ENCODE measurements around the gene GPD2.

The GPD2 gene

DNA sequence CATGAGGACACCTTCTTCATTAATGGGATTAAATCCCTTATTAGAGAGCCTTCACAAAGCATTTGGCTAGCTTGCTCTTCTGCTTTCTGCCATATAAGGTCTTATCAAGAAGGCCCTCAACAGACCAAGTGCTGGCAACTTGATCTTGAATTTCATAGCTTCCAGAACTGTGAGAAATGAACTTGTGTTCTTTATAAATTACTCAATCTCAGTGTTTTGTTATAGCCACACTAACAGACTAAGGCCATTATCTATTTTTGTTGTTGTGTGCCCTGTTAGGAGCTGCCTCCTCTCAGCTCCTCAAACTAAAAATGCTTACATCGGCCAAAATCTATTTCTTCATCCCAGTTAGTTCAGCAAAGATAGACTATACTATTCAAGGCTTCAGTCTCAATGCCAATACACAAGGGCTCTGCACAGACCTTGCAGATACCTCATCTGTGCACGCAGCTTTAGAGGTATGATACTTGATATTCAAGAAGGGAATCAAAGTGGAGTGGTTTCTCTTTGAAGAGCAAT is 182.9 kb downstream of the GPD2 start:
- peaks cover 7% of the 10 kb centered on the region for H3K9me3 ChIP-seq (ENCODE audit: severe bottlenecking)
- no peak overlapping the region for H3K27ac ChIP-seq
- no peak overlapping the region for H3K4me3 ChIP-seq (ENCODE audit: low read depth, low read length)
- no peaks in the 10 kb centered on the region for H3K36me3 ChIP-seq
- H3K27me3 ChIP-seq (ENCODE audit: insufficient read depth, low read depth, severe bottlenecking) = no peaks in the 10 kb centered on the region
- DNase-seq = no peak
- TF ChIP-seq, protein P1, sequence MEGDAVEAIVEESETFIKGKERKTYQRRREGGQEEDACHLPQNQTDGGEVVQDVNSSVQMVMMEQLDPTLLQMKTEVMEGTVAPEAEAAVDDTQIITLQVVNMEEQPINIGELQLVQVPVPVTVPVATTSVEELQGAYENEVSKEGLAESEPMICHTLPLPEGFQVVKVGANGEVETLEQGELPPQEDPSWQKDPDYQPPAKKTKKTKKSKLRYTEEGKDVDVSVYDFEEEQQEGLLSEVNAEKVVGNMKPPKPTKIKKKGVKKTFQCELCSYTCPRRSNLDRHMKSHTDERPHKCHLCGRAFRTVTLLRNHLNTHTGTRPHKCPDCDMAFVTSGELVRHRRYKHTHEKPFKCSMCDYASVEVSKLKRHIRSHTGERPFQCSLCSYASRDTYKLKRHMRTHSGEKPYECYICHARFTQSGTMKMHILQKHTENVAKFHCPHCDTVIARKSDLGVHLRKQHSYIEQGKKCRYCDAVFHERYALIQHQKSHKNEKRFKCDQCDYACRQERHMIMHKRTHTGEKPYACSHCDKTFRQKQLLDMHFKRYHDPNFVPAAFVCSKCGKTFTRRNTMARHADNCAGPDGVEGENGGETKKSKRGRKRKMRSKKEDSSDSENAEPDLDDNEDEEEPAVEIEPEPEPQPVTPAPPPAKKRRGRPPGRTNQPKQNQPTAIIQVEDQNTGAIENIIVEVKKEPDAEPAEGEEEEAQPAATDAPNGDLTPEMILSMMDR (IDR thresholded peaks at IDR 0.05; ENCODE audit: low read depth, low read length) = no peak

DNA sequence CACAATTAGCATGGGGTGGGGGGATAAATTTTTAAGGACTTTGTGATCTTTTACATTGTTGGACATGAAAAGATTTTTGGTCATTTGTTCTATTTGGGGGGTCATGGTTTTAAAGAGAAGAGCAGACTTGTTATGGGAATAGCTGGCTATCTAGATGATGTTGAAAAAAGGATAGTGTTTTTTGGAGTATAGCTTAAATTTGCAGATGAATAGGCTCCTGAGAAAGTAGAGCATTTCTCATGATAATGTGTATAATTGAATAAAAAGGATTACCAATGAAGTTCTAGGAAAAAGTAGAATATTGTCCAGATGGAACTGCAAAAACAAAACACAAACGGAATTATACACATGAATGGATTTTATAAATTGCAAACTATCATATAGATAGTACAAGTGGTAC is 186.3 kb downstream of the GPD2 start:
- Histone ChIP-seq H3K4me3 (ENCODE audit: low read depth, low read length) (no peak overlapping the region), H3K27ac (no peak overlapping the region), H3K9me3 (ENCODE audit: severe bottlenecking) (peaks cover 7% of the 10 kb centered on the region), H3K27me3 (ENCODE audit: insufficient read depth, low read depth, severe bottlenecking) (no peaks in the 10 kb centered on the region), H3K36me3 (no peaks in the 10 kb centered on the region)
- no peak for DNase-seq
- TF ChIP-seq, protein P1 (IDR thresholded peaks at IDR 0.05; ENCODE audit: low read depth, low read length) = no peak

DNA sequence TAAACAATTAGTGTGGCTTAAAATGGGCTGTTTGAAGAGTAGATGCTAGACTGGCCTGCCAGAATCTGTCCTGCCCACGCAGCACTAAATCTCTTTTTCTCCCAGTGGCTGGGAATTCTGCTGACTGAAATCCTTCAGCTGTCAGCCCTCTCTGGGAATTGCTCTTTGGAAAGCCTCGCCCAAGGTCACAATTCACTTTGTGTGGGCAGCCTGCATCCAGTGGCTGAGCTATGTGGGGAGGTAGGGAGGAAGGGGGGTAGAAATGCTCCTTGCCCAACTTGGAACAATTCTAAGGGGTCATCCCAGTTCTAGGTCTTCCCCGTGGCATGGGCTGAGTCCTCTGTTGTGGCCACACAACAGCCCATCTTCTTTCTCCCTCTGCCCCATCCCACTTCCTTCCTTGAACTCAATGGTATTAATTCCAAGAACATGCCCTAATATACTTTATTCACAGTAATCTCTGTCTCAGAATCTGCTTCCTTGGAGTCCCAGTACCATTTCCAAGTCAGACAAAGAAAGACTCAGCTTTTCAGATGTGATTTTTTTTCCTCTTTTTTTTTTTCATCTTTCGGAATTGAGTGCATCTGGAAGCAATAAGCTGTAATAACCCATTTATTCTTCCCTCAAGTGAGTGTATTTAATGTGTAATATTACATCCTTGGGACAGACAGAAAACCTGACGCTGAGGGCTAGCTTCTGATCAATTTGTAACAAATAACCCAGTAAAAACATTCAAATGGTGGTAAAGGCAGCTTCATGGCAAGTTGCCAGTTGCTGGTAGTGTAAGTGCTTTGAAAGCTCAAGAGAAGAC is 189.4 kb downstream of the GPD2 start:
- Histone ChIP-seq H3K36me3 (no peaks in the 10 kb centered on the region), H3K4me3 (ENCODE audit: low read depth, low read length) (no peak overlapping the region), H3K27me3 (ENCODE audit: insufficient read depth, low read depth, severe bottlenecking) (no peaks in the 10 kb centered on the region), H3K9me3 (ENCODE audit: severe bottlenecking) (peaks cover 7% of the 10 kb centered on the region), H3K27ac (no peak overlapping the region)
- no peak for DNase-seq
- TF ChIP-seq, protein P1 (IDR thresholded peaks at IDR 0.05; ENCODE audit: low read depth, low read length) = no peak

DNA sequence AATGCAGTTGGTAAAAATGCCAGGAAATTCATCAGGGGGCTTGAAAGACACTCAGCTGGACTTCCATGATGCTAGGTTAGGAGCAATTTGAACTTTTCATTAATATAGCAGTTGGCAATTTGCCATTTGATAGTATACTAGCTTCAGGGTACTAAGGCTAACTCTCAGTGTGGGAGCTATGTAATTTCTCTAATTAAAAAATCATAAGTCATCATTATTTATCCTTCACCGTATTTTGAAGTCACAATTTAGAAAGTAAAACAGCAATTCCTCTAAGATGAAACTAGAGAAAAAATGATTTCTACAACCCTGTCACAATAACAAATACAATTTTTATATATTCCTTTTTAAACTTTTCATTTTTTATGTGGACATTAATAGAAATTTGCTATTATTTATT is 190.8 kb downstream of the GPD2 start:
- no peak overlapping the region for H3K4me3 ChIP-seq (ENCODE audit: low read depth, low read length)
- TF ChIP-seq, protein P1 (IDR thresholded peaks at IDR 0.05; ENCODE audit: low read depth, low read length) = no peak
- H3K9me3 ChIP-seq (ENCODE audit: severe bottlenecking) = no peaks in the 10 kb centered on the region
- H3K27ac ChIP-seq = no peak overlapping the region
- no peaks in the 10 kb centered on the region for H3K36me3 ChIP-seq
- no peaks in the 10 kb centered on the region for H3K27me3 ChIP-seq (ENCODE audit: insufficient read depth, low read depth, severe bottlenecking)
- no peak for DNase-seq

DNA sequence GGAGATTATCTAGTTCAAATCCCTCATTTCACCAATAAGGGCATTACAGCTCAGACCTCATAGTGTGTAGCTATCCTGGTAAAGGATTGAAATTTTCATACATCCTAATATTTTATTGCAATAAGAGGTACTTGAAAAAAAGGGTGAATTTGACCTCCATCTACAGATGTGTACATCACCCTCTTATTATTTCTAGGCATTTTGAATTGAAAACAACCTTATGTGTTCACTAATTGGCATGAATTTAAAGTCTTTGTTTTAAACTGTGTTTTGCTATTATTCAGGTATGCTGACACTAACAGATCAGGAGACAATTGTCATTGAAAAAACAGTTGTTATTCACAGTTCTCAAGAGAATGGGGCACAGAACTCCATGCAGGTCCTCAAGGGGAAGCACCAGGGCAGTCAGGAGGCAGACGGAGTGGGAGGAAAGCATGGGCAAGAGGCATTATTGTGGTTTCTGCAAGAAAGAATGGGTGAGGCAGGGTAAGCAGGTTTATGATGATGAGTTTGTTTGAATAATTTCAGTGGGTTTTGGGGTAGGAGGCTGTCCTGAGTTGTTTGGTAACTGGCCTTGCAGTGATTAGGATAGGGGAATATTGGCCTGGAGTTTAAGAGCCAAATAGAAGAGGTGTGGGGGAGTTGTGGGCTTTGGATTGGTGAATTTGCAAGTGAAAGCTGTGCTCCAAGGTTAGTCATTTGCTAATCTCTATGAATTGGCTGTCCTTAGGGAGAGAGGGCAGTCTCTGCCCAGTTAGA is 194.6 kb downstream of the GPD2 start:
- Histone ChIP-seq H3K36me3 (no peaks in the 10 kb centered on the region), H3K9me3 (ENCODE audit: severe bottlenecking) (no peaks in the 10 kb centered on the region), H3K27me3 (ENCODE audit: insufficient read depth, low read depth, severe bottlenecking) (no peaks in the 10 kb centered on the region), H3K27ac (no peak overlapping the region), H3K4me3 (ENCODE audit: low read depth, low read length) (no peak overlapping the region)
- TF ChIP-seq, protein P1 (IDR thresholded peaks at IDR 0.05; ENCODE audit: low read depth, low read length) = no peak
- DNase-seq = no peak

All from WERI-Rb-1 (cell line).